GM19463 (cell line): ENCODE measurements around the gene C1QTNF1.

ENCODE experiments used
- ATAC-seq: cut with Tn5 transposase; IDR thresholded peaks from one replicate; pipeline ENCODE4 v1.9.1; 2021; ENCODE audit warnings: mild to moderate bottlenecking, moderate library complexity; ENCODE audit not compliant: unreplicated experiment

Gene C1QTNF1

GRCh38 chr17:79088997-79089328 is 65.0 kb downstream of the C1QTNF1 start:
- ATAC-seq: no peak

GRCh38 chr17:79089720-79090442 is 65.9 kb downstream of the C1QTNF1 start:
- ATAC-seq: no peak

GRCh38 chr17:79090443-79091225 is 66.7 kb downstream of the C1QTNF1 start:
- no peak for ATAC-seq

- no peak for ATAC-seq
Observed at GRCh38 chr17:79091226-79091670, 67.3 kb downstream of the C1QTNF1 start.

- ATAC-seq: no peak
Observed at GRCh38 chr17:79092567-79092966, 68.6 kb downstream of the C1QTNF1 start.

- ATAC-seq: no peak
Observed at GRCh38 chr17:79093270-79093669, 69.3 kb downstream of the C1QTNF1 start.

GRCh38 chr17:79094261-79094660 is 70.3 kb downstream of the C1QTNF1 start:
- ATAC-seq: no peak

- no peak for ATAC-seq
Observed at GRCh38 chr17:79095345-79096055, 71.5 kb downstream of the C1QTNF1 start.

- ATAC-seq: no peak
Observed at GRCh38 chr17:79096477-79096876, 72.5 kb downstream of the C1QTNF1 start.

GRCh38 chr17:79097226-79098055 is 73.5 kb downstream of the C1QTNF1 start:
- ATAC-seq: no peak

GRCh38 chr17:79098282-79098867 is 74.4 kb downstream of the C1QTNF1 start:
- ATAC-seq: no peak
